Left lung (tissue), 10 donors: ENCODE measurements around the gene HSD11B2. TPM values are rescaled to one million over a fixed set of nuclear protein-coding genes. Genes with fewer than 3 reads are reported as not detected.

Source experiments
- ATAC-seq: fragments of 200-7000 bp; cut with Tn5 transposase; one replicate; pipeline ENCODE4 v1.9.1; 2020; ENCODE audit warnings: moderate library complexity
- DNase-seq, 4 donors: peaks; one replicate each; pipeline ENCODE4 v3.0.0-alpha.2; 2013 to 2020
- H3K27ac ChIP-seq, 2 donors: fragments of 200-600 bp; sonication (generic) in 1 of 2; one replicate each; pipeline versions ENCODE4 v1.5.0 to v1.8.0; 2020 to 2021
- H3K27me3 ChIP-seq, 2 donors: fragments of 200-600 bp; sonication (generic) in 1 of 2; one replicate each; pipeline versions ENCODE4 v1.5.0 to v1.8.0; 2020 to 2021
- H3K36me3 ChIP-seq, 2 donors: fragments of 200-600 bp; sonication (generic) in 1 of 2; one replicate each; pipeline versions ENCODE4 v1.5.0 to v1.8.0; 2020 to 2021
- H3K4me1 ChIP-seq, 2 donors: fragments of 200-600 bp; one replicate each; pipeline ENCODE4 v1.8.0; 2021
- H3K4me3 ChIP-seq, 2 donors: fragments of 200-600 bp; sonication (generic) in 1 of 2; one replicate each; pipeline versions ENCODE4 v1.5.0 to v1.8.0; 2020 to 2021; ENCODE audit warnings: mild to moderate bottlenecking in 1 of 2
- H3K9me3 ChIP-seq, 2 donors: fragments of 200-600 bp; sonication (generic) in 1 of 2; one replicate each; pipeline versions ENCODE4 v1.5.0 to v1.8.0; 2020 to 2021
- intact Hi-C, 2 donors: fragments of 100-400 bp; cut with DNase I; formaldehyde crosslinking; loops; one replicate each; pipeline versions ENCODE4 v1.11.2 to v1.14.2; 2022
- polyA plus RNA-seq, 6 donors: library from polyadenylated mRNA; unstranded; fragments of 120-200 nt; gene quantifications; one replicate each; pipeline ENCODE4 v1.2.1, GENCODE V29; 2013; ENCODE audit not compliant: insufficient read length in 6 of 6
- total RNA-seq, 2 donors: library from RNA; stranded (reverse); fragmentation: NEBNext Ultra II Directional; extraction: Animal tissue kit (Norgen Biotek cat#: 25700); gene quantifications; one replicate each; pipeline ENCODE4 v1.2.1, GENCODE V29; 2021
- TF ChIP-seq, protein P1 (sequence below), 2 donors: fragments of 200-600 bp; sonication (generic) in 1 of 2; IDR thresholded peaks; one replicate each; pipeline versions ENCODE4 v1.5.0 to v1.8.0; 2021; ENCODE audit warnings: antibody characterized with exemption in 2 of 2
- donor health status: DM: no; HTN: yes; CAD: no.
- donor health status: DM: no; HTN: no; CAD: no.

HSD11B2 gene
- total and polyA plus RNA-seq, 8 donors, result 2.5 to 81.1 (median 54.7) TPM

DNA sequence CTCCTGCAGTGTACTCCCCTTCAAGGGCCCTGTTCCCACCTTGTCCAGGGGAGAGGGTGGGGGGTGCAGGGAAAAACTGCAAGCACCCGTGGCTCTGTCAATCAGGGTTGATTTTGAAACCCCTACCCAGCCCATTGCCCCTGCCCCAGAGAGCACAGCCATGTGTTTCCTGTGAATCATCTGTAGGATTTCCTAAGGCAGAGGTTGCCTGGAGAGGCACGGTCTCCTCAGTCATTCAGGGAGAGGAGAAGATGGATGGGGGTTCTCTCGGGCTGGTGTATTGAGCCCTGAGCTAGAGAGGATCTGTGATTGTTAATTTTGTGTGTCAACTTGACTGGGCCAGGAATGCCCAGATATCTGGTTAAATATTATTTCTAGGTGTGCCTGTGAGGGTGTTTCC, 55.9 kb downstream of the HSD11B2 start:
- Histone ChIP-seq H3K27me3 (no peaks in the 10 kb centered on the region), H3K9me3 (no peaks in the 10 kb centered on the region), H3K36me3 (no peaks in the 10 kb centered on the region), H3K4me3 (no peak overlapping the region), H3K4me1 (peaks cover 9 to 93% of the 10 kb centered on the region in 2 donors), H3K27ac (peak overlapping the region in 1 of 2 donors; percentile 91)
- peak; percentile 26 for ATAC-seq
- DNase-seq, result peak in 1 of 4 donors; percentile 46
- intact Hi-C loops, result no loop called here
- TF ChIP-seq, protein P1, sequence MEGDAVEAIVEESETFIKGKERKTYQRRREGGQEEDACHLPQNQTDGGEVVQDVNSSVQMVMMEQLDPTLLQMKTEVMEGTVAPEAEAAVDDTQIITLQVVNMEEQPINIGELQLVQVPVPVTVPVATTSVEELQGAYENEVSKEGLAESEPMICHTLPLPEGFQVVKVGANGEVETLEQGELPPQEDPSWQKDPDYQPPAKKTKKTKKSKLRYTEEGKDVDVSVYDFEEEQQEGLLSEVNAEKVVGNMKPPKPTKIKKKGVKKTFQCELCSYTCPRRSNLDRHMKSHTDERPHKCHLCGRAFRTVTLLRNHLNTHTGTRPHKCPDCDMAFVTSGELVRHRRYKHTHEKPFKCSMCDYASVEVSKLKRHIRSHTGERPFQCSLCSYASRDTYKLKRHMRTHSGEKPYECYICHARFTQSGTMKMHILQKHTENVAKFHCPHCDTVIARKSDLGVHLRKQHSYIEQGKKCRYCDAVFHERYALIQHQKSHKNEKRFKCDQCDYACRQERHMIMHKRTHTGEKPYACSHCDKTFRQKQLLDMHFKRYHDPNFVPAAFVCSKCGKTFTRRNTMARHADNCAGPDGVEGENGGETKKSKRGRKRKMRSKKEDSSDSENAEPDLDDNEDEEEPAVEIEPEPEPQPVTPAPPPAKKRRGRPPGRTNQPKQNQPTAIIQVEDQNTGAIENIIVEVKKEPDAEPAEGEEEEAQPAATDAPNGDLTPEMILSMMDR (IDR thresholded peaks at IDR 0.05), result no peak

Other genes starting within 250 kb of the HSD11B2 start
- 10 to 100 TPM; 36.8 to 44.7 TPM for gene MATCAP1, start 247.2 kb upstream of the HSD11B2 start, total RNA-seq
- gene MATCAP1, start 247.2 kb upstream of the HSD11B2 start, polyA plus RNA-seq, result 10 to 100 TPM; 43.5 to 66.9 (median 59.5) TPM
- gene EXOC3L1, start 241.0 kb upstream of the HSD11B2 start, total RNA-seq, result 10 to 100 TPM; 10.9 to 16.9 TPM
- 10 to 100 TPM in 2 of 6 donors, 1 to 10 TPM in 4; 7.5 to 13.7 (median 9.7) TPM for gene EXOC3L1, start 241.0 kb upstream of the HSD11B2 start, polyA plus RNA-seq
- gene E2F4, start 239.0 kb upstream of the HSD11B2 start, total RNA-seq, result 10 to 100 TPM; 47.7 to 81.4 TPM
- gene E2F4, start 239.0 kb upstream of the HSD11B2 start, polyA plus RNA-seq, result 10 to 100 TPM; 45.7 to 70.8 (median 53.9) TPM
- 10 to 100 TPM; 14.8 to 21.2 TPM for gene ELMO3, start 232.0 kb upstream of the HSD11B2 start, total RNA-seq
- gene ELMO3, start 232.0 kb upstream of the HSD11B2 start, polyA plus RNA-seq, result 1 to 10 TPM; 4.9 to 9.6 (median 6.8) TPM
- 10 to 100 TPM; 43.8 to 56.9 TPM for gene TMEM208, start 204.0 kb upstream of the HSD11B2 start, total RNA-seq
- 10 to 100 TPM; 23.1 to 26.4 (median 24.8) TPM for gene TMEM208, start 204.0 kb upstream of the HSD11B2 start, polyA plus RNA-seq
- 100 to 1,000 TPM in 1 of 2 donors, 10 to 100 TPM in 1; 68.4 to 132 TPM for gene FHOD1, start 183.6 kb upstream of the HSD11B2 start, total RNA-seq
- 100 to 1,000 TPM; 161 to 300 (median 202) TPM for gene FHOD1, start 183.6 kb upstream of the HSD11B2 start, polyA plus RNA-seq
- gene SLC9A5, start 182.1 kb upstream of the HSD11B2 start, total RNA-seq, result 1 to 10 TPM; 3.2 to 4.0 TPM
- 10 to 100 TPM; 18.8 to 26.1 (median 22.6) TPM for gene SLC9A5, start 182.1 kb upstream of the HSD11B2 start, polyA plus RNA-seq
- gene PLEKHG4, start 151.6 kb upstream of the HSD11B2 start, total RNA-seq, result 10 to 100 TPM; 24.9 to 28.5 TPM
- gene PLEKHG4, start 151.6 kb upstream of the HSD11B2 start, polyA plus RNA-seq, result 10 to 100 TPM; 28.8 to 40.3 (median 35.6) TPM
- gene KCTD19, start 104.4 kb upstream of the HSD11B2 start, total RNA-seq, result under 1 TPM in 1 of 2 donors, not detected in 1; 0.73 TPM
- gene KCTD19, start 104.4 kb upstream of the HSD11B2 start, polyA plus RNA-seq, result 10 to 100 TPM in 1 of 6 donors, 1 to 10 TPM in 5; 6.9 to 13.1 (median 8.4) TPM
- 10 to 100 TPM in 1 of 2 donors, 1 to 10 TPM in 1; 3.0 to 19.5 TPM for gene LRRC36, start 104.3 kb upstream of the HSD11B2 start, total RNA-seq
- 10 to 100 TPM; 46.6 to 73.6 (median 62.2) TPM for gene LRRC36, start 104.3 kb upstream of the HSD11B2 start, polyA plus RNA-seq
- 10 to 100 TPM; 79.2 to 91.3 TPM for gene TPPP3, start 37.6 kb upstream of the HSD11B2 start, total RNA-seq
- 100 to 1,000 TPM; 320 to 403 (median 367) TPM for gene TPPP3, start 37.6 kb upstream of the HSD11B2 start, polyA plus RNA-seq
- 10 to 100 TPM; 14.4 to 14.7 TPM for gene ZDHHC1, start 14.6 kb upstream of the HSD11B2 start, total RNA-seq
- gene ZDHHC1, start 14.6 kb upstream of the HSD11B2 start, polyA plus RNA-seq, result 10 to 100 TPM; 16.5 to 24.1 (median 20.0) TPM
- gene ATP6V0D1, start 50.0 kb downstream of the HSD11B2 start, total RNA-seq, result 100 to 1,000 TPM; 142 to 185 TPM
- gene ATP6V0D1, start 50.0 kb downstream of the HSD11B2 start, polyA plus RNA-seq, result 10 to 100 TPM; 48.5 to 65.5 (median 58.0) TPM
- 1 to 10 TPM; 1.5 to 1.9 TPM for gene AGRP, start 52.4 kb downstream of the HSD11B2 start, total RNA-seq
- under 1 TPM in 5 of 6 donors, not detected in 1; 0.18 to 0.69 (median 0.29) TPM for gene AGRP, start 52.4 kb downstream of the HSD11B2 start, polyA plus RNA-seq
- gene RIPOR1, start 97.7 kb downstream of the HSD11B2 start, total RNA-seq, result 100 to 1,000 TPM in 1 of 2 donors, 10 to 100 TPM in 1; 76.4 to 123 TPM
- 10 to 100 TPM; 52.8 to 67.2 (median 60.7) TPM for gene RIPOR1, start 97.7 kb downstream of the HSD11B2 start, polyA plus RNA-seq
- 10 to 100 TPM; 27.8 to 35.1 TPM for gene CTCF, start 131.4 kb downstream of the HSD11B2 start, total RNA-seq
- 10 to 100 TPM; 64.3 to 80.2 (median 73.7) TPM for gene CTCF, start 131.4 kb downstream of the HSD11B2 start, polyA plus RNA-seq
- gene CARMIL2, start 214.0 kb downstream of the HSD11B2 start, total RNA-seq, result 1 to 10 TPM; 1.6 to 2.9 TPM
- 1 to 10 TPM; 2.9 to 7.5 (median 4.2) TPM for gene CARMIL2, start 214.0 kb downstream of the HSD11B2 start, polyA plus RNA-seq
- gene ACD, start 229.1 kb downstream of the HSD11B2 start, total RNA-seq, result 10 to 100 TPM; 12.9 to 15.2 TPM
- gene ACD, start 229.1 kb downstream of the HSD11B2 start, polyA plus RNA-seq, result 10 to 100 TPM; 20.2 to 27.5 (median 25.4) TPM
- gene PARD6A, start 229.8 kb downstream of the HSD11B2 start, total RNA-seq, result 1 to 10 TPM; 3.8 to 4.1 TPM
- gene PARD6A, start 229.8 kb downstream of the HSD11B2 start, polyA plus RNA-seq, result 1 to 10 TPM; 1.4 to 2.4 (median 1.6) TPM
- gene ENKD1, start 235.6 kb downstream of the HSD11B2 start, total RNA-seq, result 10 to 100 TPM; 11.2 to 16.0 TPM
- gene ENKD1, start 235.6 kb downstream of the HSD11B2 start, polyA plus RNA-seq, result 10 to 100 TPM; 19.4 to 26.0 (median 23.7) TPM
- gene C16orf86, start 235.7 kb downstream of the HSD11B2 start, total RNA-seq, result 1 to 10 TPM; 2.6 to 3.6 TPM
- gene C16orf86, start 235.7 kb downstream of the HSD11B2 start, polyA plus RNA-seq, result 1 to 10 TPM; 2.3 to 3.3 (median 2.7) TPM